Stimulated activated naive CD4-positive, alpha-beta T cell treated with Interleukin-2 at 50 U/mL for 16 hours (primary cell): ENCODE data around the gene CD3E.

Experiments used
- DNase-seq: peaks from one replicate; lab custom pipeline; 2025; lab: John Stamatoyannopoulos, UW

Gene CD3E

DNA sequence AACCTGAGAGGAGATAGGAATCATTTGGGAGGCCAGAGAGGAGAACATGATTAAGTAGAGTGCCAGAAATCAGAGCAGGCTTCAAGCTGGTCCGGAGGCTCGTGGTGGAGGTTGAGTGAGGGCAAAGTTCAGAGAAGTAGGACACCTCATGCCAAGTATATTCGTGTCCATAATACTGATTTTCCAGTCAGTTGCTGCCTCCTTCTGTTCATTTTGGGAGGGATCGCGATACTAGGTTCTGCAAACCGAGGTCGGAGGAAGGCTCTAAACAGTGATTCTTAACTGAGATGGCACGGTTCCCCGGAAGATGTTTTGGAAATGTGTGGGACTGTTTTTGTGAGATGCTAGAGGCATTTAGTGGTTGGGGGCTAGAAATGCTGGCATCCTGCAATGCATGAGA is 13.6 kb upstream of the CD3E start:
- peak; percentile 19 for DNase-seq

DNA sequence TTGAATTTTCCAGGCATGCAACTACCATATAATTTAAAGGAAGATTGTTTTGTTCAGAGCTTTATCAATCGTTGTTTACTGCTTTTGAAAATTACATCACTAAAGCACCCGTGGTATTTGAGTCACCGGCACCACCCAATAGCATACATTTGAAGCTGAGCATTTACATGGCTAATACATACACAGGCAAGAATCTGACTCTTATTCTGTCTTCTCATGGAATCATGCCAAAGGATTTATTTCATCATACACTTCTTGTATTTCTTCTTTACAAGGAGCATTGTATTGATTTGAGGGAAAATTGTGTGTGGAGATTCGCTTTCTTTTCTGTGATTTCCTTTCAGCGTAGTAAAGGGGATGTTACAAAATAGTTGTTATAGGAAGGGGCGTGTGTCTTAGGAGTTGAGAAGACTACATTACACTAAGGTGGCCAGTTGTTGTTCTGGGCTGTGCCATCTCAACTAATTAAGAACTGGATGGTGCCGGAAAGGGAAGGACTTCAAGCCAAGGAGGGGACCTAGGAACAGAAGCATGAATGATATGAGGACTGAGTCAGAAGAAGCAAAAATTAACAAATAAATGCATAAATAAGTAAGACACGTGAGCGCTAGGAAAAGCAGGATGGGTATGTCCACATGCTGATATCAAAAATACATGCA is 12.9 kb upstream of the CD3E start:
- no peak for DNase-seq

DNA sequence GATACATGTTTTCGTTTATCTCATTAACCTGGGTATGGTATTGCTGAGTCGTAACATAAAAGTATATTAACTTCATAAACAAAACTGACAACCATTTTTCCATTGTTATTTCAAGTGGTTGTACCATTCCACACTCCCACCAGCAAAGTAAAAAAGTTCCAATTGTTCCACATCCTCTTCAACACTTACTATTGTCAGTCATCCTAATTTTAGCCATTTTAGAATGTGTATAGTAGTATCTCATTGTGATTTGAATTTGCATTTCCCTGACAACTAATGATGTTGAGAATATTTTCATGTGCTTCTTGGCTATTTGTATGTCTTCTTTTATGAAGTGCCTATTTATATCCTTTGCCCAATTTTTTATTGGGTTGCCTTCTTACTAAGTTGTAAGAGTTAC is 10.5 kb upstream of the CD3E start:
- no peak for DNase-seq

DNA sequence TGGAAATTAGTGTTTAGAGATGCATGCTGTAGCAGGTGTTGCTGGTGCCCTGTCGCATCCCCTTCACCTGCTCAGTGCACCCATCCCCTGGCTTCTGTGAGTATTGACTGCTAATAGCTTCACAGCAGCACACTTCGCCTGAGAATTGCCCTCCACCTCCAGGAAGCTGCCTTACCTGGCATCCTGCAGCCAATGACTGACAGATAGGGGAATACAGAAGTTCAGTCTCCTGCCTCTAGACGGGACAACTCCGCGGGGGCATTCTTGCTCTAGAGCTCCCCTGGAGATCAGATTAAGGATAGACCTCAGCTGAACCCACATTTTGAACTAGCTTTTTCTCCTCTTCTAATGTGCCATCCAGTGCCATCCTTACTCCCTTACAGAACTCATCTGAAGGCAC is 9.3 kb upstream of the CD3E start:
- DNase-seq: no peak

DNA sequence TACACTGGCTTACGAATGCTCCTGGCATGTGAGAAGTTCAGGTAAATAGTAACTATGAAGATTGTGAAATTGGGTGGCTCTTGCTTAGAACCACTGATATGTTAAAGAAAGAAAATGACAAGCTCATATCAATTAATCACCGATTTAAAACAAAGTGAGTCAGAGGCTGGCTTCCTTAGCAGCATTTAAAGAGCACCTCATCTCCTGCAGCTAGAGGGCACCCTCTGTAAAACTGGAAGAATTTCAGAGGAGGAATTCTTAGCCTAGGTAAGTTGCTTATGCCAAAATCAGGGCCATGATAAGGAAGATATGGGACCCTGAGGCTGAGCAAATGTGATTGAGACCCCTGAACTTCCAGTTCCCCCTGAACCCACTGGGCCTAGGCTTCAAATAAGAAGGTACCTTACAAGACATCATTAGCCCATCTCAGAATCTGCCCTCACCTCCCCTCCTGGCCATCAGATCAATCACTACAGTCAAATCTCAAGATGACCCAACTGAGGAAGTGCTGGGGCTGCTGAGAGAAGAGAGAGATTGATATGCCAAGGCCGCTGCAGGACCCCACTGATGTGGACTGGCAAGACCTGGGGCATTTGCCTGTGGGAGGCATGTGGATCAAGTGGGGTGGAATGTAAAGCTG is 8.6 kb upstream of the CD3E start:
- DNase-seq: peak; percentile 19

DNA sequence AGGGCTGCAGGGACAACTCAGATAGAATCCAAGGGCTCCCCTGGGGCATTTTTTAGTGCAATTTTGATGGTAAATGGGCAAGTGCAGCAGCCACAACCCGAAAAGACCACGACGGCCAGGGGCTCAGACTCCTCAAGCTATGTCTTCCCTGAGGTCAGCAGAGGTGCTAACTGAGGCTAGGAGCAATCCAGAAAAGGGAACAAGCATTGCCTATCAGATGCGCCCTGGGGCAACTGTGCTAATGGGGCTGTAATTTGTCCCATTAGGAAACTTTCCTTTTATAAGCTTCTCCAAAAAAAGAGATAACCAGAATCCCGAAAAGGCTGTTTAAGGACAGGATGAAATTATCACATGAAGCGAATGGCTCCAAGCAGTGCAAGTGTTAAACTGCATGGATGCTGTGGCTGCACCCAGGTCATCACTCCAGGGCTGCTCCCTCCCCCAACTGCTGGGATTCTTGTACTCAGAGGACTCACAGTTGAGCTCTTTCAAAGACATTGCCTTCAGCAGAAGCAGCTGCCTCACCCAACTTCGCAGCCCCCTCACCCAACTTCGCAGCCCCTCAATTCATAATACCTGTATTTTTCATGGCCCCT is 2.8 kb upstream of the CD3E start:
- DNase-seq: no peak

DNA sequence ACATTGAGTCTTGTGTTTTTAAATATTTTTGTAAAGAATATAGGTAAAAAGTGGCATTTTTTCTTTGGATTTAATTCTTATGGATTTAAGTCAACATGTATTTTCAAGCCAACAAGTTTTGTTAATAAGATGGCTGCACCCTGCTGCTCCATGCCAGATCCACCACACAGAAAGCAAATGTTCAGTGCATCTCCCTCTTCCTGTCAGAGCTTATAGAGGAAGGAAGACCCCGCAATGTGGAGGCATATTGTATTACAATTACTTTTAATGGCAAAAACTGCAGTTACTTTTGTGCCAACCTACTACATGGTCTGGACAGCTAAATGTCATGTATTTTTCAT is 333 bp upstream of the CD3E start:
- no peak for DNase-seq

DNA sequence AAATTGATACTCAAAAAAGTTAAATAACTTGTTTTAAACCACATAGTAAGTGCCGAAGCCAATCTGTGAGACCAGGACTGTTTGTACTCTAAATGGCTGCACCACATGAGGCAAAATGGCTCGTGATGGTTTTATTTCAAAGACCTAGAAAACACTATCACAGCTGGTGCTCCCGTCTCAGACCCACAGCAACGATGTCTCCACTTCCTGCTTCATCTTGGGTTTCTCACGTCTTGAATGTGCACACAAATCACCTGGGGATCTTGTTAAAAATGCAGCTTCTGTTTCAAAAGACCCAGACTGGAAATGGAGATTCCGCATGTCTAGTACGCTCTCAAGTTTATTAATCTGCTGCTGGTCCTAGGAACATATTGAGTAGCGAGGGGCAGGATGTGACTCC is 1.2 kb downstream of the CD3E start:
- DNase-seq: peak; percentile 25

DNA sequence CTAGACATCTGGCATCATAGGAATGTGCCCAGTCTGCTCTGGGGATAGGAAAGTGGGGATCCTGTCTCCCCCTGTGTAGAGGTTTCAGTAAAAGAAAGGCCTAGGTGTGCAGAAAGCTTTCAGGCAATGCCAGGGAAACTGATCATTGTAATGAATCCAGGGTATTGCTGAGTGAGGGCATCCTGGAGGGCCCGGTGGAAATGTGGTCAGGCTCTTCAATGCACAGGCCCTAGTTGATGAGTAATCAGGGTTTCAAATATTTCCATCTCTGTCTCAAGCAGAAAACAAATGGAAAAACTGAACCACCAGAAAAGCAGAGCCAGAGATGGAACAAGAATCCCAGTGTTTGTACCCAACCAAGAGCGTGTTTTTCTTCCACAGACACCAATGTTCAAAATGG is 2.0 kb downstream of the CD3E start:
- DNase-seq: peak; percentile 46

DNA sequence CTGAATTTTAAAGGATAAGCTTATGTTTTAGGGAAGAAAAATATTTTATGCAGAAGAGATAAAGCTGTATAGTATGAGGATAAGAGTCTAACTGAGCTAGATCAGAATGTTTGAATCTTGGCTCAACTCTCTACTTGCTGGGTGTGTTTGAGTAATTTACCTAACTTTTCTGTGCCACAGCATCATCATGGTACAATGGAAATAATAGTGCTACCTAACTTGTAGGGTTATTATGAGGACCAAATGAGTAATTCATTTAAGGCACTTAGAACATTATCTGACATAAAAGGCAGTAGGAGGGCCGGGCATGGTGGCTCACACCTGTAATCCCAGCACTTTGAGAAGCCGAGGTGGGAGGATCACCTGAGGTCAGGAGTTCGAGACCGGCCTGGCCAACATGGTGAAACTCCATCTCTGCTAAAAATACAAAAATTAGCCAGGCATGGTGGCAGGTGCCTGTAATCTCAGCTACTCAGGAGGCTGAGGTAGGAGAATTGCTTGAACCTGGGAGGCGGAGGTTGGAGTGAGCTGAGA is 4.5 kb downstream of the CD3E start:
- peak; percentile 14 for DNase-seq

DNA sequence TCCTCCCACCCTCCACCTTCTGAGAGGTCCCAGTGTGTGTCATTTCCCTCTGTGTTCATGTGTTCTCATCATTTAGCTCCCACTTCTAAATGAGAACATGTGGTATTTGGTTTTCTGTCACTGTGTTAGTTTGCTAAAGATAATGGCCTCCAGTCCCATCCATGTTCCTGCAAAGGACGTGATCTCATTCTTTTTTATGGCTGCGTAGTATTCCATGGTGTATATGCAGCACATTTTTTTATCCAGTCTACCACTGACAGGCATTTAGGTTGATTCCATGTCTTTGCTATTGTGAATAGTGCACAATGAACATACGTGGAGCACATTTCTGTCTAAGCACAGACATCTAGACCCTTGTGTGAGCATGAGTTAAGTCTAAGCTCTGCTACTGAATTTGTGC is 5.7 kb downstream of the CD3E start:
- DNase-seq: no peak

DNA sequence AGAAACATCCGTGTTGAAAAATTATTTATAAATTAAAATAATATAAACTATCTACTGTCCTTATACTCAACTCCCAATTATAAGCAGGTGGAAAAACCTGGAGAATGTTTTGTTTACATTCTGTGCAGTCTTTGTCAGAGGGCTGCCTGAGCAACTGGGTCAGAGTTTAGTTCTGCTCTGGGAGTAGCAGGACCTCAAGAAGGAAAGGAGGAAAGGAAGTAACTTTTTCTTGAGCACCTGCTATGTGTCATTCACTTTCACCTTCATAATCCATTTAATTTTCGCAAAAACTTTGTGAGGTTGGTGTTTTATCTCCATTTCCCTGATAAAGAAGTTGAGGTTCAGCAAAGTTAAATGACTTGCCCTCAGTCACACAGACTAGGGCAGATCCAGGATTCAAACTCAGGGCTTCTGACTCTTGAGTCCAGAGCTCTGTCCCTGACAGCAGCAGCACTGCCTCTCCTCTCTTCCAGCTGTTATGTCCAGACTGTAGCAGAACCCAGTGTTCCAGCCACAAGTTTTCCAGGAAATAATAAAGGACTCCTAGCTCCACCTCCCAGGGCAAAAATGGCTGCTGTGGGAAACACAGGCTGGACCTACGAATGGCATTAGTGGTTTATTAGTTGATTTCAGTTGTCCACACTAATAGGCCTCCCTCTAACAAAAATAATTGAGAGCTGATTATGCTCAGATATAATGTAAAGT is 6.4 kb downstream of the CD3E start:
- DNase-seq: no peak

DNA sequence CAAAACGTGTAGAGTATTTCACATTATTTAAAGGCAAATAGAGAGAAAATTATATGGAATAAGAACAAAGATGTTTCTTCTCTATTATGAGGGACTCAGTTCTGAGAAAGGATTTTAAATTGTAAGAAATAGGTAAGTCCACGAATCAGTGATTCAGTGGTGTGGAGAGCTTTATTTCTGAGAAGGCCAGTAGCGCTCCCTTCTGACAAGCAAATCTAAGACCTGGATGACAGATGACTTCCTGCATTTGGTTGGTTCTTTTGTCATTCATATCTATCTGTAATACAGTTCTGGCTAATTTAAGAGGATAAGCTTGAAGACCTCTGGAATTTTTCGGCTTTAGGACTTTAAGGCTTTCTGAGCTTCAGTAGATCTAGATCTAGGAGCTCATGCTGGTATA is 7.0 kb downstream of the CD3E start:
- DNase-seq: no peak

DNA sequence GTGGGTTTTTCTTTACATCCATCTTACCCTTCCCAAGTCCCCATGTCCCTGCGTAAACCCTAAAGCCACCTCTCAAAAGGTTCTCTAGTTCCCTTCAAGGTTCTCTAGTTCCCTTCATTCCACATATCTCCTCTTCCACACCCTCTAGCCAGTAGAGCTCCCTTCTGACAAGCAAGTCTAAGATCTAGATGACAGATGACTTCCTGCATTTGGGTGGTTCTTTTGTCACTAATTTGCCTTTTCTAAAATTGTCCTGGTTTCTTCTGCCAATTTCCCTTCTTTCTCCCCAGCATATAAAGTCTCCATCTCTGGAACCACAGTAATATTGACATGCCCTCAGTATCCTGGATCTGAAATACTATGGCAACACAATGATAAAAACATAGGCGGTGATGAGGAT is 7.8 kb downstream of the CD3E start:
- no peak for DNase-seq

DNA sequence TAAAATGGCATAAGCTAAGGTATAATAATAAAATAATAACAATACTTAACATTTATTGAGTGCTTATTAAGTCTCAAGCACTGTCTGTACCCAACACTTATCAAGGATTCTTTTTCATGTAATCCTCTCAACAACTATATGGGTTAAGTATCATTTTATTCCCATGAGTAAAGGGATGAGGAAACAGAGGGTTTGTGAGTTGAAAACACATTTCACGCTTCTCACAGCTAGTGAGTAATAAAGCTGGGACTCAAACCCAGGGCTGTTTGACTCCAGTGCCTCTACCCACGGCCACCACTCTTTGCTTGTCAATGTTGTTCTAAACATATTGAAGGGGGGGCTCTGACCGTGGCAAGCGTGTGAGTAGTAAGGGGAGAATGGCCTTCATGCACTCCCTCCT is 8.7 kb downstream of the CD3E start:
- DNase-seq: no peak

DNA sequence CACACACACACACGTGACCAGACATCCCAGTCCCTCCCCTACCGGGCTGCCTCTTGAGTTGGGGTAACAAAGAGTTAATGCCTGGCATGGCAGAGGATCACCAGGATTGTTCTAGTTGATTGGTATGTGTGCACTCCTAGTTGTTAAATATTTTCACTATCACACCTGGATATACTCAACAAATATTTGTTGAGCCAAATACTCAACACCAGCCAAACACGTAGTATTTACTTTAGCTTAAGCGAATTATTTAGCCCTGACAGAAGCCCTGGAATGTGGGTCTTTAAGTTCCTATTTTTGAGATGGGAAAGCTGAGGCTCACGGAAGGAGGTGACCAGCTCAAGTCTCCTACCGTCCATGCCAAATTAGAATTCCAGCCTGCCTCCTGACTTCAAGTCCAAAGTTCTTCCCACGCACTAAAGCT is 10.5 kb downstream of the CD3E start:
- DNase-seq: no peak

DNA sequence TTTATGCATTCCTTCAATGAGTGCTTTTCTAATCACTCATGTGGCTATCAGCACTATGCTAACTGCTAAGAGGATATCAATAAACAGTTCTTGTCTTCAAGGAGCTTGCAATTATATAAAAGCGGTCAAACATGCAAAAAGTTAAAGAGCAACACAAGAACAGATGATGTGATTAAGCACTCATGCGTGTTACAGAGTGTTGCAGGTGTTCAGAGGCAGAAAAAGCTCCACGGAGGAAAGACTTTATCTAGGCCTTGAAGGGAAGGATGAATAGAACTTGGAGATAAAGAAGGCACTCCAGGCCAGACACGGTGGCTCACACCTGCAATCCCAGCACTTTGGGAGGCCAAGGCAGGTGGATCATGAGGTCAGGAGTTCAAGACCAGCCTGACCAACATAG is 13.6 kb downstream of the CD3E start:
- DNase-seq: no peak

DNA sequence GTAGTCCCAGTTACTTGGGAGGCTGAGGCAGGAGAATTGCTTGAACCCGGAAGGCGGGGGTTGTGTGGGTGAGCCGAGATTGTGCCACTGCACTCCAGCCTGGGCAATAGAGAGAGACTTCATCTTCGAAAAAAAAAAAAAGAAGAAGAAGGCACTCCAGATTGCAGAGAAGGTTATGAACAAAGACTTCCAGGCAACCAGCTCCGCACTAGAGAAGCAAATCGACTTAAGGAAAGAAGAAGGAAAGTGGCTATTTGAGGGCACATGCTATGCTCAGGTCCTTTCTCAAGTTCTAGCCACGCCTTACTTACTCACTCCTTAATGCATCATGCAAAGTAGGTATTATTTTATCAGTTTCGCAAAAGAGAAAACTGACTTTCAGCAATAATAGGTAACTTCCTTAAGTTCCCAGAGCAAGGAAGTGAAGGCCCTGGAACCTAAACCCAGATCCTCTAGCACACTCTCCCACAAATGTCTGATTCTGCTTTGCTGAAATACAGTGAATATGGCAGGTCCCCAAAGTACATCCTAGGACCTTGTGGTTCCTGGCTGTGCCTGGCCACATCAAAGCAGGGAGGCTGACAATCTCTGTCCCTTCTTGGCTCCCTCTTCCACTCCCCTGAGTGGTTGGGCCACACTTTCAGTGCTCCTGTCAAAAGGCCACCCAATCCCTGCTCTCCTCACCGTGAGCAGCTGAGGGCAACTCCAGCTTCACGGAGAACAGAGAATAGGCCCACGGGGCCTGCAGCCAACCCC is 14.2 kb downstream of the CD3E start:
- DNase-seq: no peak

DNA sequence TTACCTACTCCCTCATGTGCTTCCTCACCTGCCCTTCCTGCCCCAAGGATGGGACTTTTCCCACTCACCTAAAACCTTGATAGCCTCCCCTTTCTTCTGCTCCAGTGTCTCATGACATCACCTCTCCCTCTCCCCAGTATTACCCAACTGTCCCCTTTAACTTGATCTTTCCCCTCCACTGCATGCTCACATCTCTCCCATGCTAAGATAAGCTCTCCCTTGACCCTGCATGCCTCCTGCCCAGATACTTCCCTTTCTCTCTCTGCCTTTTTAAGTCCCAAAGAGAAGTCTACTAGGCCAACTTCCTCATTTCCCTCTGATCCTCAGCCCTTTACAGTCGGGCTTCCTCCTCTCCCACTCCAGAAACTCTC is 14.8 kb downstream of the CD3E start:
- no peak for DNase-seq

DNA sequence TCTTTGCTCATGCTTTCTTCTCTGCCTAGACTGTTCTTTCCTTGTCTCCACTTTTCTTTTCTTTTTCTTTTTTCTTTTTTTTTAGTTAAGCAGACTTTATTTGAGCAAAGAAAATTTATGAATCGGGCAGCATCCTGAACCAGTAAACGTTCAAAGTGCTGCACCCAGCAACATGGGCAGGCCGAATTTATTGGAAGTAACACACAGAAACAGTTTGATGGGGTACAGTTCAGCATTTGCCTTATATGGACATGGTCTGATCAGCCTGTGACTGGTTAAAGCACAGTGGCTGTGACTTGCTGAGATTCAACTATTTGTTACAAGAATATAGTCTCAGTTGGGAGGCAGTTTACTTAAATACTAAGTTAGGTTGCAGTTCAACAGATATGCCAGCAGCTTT is 16.0 kb downstream of the CD3E start:
- DNase-seq: no peak

DNA sequence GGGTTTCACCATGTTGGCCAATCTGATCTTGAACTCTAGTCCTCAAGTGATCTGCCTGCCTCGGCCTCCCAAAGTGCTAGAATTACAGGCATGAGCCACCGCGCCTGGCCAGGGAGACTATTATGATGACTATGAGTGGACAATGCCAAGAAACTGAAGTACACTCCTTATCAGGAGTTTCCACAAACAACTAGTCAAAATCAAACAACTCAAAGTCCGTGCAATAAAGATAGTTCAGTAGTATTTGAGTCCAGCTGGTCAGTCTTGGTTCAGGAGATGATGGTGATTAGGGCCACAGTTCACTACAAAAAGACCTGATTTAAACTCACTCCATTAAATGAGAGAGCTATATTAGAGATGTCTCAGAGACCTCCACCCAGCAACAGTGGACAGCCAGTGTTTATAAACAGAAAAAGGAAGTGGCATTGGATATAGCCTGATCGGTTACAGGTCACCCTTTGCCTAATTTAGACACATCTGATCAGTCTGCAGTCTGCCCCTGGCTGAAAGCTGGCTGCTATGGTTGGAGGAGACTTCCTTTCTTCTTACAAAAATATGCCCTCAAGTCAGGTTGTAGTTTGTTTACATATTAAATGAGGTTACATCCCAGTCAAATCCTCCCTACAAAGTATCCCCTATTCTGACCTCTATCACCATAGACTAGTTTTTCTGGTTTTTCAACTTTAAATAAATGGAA is 17.0 kb downstream of the CD3E start:
- no peak for DNase-seq

DNA sequence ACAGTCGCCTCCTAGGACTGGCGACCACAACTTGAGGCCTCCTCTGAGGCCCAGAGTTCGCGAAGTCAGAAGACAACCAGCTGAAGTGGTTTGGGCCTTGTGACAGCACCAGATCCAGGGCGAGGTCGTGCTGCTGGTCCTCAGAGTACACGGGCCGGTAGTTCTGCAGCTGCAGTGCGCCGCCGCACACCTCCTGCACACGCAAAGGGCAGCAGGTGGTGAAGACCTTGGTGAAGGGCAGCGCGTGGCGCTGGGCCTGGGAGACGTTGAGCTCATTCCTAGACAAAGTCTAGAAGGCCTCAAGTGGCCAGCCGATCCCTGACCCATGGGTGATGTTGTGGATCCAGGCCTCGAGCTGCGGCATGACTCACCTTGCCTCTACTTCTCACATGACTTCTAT is 18.2 kb downstream of the CD3E start:
- no peak for DNase-seq
